ENCODE measurements around the gene EVC2. TPM values are rescaled to one million over a fixed set of nuclear protein-coding genes. Genes with fewer than 3 reads are reported as not detected.
A peak's percentile ranks its signal among the peaks of the same experiment; 100 is the strongest.

Gene EVC2, protein sequence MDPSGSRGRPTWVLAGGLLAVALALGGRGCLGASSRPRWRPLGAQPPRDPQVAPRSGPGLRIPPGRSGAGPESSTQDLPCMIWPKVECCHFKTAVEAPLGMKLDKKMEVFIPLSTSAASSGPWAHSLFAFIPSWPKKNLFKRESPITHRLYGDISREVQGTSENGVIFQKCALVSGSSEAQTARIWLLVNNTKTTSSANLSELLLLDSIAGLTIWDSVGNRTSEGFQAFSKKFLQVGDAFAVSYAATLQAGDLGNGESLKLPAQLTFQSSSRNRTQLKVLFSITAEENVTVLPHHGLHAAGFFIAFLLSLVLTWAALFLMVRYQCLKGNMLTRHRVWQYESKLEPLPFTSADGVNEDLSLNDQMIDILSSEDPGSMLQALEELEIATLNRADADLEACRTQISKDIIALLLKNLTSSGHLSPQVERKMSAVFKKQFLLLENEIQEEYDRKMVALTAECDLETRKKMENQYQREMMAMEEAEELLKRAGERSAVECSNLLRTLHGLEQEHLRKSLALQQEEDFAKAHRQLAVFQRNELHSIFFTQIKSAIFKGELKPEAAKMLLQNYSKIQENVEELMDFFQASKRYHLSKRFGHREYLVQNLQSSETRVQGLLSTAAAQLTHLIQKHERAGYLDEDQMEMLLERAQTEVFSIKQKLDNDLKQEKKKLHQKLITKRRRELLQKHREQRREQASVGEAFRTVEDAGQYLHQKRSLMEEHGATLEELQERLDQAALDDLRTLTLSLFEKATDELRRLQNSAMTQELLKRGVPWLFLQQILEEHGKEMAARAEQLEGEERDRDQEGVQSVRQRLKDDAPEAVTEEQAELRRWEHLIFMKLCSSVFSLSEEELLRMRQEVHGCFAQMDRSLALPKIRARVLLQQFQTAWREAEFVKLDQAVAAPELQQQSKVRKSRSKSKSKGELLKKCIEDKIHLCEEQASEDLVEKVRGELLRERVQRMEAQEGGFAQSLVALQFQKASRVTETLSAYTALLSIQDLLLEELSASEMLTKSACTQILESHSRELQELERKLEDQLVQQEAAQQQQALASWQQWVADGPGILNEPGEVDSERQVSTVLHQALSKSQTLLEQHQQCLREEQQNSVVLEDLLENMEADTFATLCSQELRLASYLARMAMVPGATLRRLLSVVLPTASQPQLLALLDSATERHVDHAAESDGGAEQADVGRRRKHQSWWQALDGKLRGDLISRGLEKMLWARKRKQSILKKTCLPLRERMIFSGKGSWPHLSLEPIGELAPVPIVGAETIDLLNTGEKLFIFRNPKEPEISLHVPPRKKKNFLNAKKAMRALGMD
- total RNA-seq, result 10 to 100 TPM in 2 of 4 donors, 1 to 10 TPM in 2; 8.0 to 15.1 (median 11.5) TPM

DNA sequence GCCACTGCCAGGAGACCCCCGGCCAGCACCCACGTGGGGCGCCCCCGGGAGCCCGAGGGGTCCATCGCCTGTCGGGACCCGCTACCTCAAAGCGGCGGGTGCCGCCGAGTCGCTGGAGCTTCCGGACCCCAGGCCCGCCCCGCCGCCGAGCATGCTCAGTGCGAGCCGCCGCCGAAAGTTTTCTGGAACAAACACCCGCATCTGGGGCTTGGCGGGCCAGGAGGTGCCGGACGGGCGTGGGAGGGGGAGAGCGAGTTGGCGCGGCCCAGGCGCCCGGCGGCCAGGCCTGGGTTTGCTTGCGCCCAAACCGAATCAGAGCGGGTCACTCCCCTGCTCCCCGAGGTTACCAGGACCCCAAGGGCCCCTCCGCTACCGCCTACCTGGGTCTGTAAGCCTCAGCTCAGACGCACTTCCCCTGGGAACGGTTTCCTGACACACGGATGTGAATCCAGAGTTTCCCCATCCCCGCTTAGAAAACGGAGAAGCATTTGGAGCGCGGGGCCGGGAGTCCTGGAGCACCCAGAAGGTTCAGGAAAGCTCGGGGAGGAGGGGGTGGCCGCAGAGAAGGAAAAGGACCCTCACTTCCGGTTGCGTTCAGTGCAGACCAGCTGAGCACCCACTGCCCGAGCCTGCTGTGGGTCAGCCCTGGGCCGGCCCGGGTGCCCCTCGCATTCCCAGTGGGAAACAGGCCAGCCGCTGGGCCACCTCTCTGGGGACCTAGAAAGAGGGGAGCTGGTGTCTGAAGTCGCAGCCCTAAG lies at the start of gene EVC2:
Gene EVC2, minus strand, starts transcription at position 111 of the 758 bp plus-strand sequence. Its CDS starts 46 bp downstream, at position 65.
- peak within 1 kb of the TSS; percentile 46 for H3K4me3 ChIP-seq (ENCODE audit: low read depth, poor library complexity, severe bottlenecking)
- peak in 1 of 2 donors; percentile 96 for DNase-seq (ENCODE audit: low spot score in 2 of 2)
- TF ChIP-seq POLR2A (IDR thresholded peaks at IDR 0.05), result no peak
- TF ChIP-seq, protein P1, sequence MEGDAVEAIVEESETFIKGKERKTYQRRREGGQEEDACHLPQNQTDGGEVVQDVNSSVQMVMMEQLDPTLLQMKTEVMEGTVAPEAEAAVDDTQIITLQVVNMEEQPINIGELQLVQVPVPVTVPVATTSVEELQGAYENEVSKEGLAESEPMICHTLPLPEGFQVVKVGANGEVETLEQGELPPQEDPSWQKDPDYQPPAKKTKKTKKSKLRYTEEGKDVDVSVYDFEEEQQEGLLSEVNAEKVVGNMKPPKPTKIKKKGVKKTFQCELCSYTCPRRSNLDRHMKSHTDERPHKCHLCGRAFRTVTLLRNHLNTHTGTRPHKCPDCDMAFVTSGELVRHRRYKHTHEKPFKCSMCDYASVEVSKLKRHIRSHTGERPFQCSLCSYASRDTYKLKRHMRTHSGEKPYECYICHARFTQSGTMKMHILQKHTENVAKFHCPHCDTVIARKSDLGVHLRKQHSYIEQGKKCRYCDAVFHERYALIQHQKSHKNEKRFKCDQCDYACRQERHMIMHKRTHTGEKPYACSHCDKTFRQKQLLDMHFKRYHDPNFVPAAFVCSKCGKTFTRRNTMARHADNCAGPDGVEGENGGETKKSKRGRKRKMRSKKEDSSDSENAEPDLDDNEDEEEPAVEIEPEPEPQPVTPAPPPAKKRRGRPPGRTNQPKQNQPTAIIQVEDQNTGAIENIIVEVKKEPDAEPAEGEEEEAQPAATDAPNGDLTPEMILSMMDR (IDR thresholded peaks at IDR 0.05), result no peak
- WGBS, 2 donors, result 10 to 20% methylated on average over 31 to 32 of the region's 57 CpGs
- intact Hi-C loops (cut with DNase I; ENCODE audit: low total_unique reads), result no loop called here

- WGBS, 2 donors, result 91 to 95% methylated on average over 10 of the region's 10 CpGs
- intact Hi-C loops (cut with DNase I; ENCODE audit: low total_unique reads), result no loop called here
- H3K4me3 ChIP-seq (ENCODE audit: low read depth, poor library complexity, severe bottlenecking), result no peak overlapping the region
- DNase-seq (ENCODE audit: low spot score in 2 of 2), result peak in 1 of 2 donors; percentile 63
- TF ChIP-seq, protein P1 (IDR thresholded peaks at IDR 0.05), result no peak
- TF ChIP-seq POLR2A (IDR thresholded peaks at IDR 0.05), result no peak
These were observed 49.6 kb upstream of the EVC2 start for GRCh38 chr4:5757954-5758353.

DNA sequence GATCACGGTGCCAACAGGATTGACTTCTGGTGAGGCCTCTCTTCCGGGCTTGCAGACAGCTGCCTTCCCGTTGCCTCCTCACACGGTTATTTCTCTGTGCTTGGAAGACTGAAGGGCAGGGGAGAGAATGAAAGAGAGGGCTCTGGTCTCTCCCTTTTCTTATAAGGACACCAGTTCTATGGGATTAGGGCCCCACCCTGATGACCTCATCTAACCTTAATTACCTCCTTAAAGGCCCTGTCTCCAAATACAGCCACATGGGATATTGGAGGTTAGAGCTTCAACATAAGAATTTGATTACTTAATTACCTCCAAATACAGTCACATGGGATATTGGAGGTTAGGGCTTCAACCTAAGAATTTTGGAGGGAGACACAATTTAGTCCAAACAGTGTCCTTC lies 49.2 kb upstream of the EVC2 start:
- H3K4me3 ChIP-seq (ENCODE audit: low read depth, poor library complexity, severe bottlenecking), result no peak overlapping the region
- no peak for DNase-seq (ENCODE audit: low spot score in 2 of 2)
- intact Hi-C loops (cut with DNase I; ENCODE audit: low total_unique reads), result no loop called here
- TF ChIP-seq, protein P1 (IDR thresholded peaks at IDR 0.05), result no peak
- no peak for TF ChIP-seq POLR2A (IDR thresholded peaks at IDR 0.05)
- 92 to 95% methylated on average over 4 of the region's 4 CpGs for WGBS, 2 donors

DNA sequence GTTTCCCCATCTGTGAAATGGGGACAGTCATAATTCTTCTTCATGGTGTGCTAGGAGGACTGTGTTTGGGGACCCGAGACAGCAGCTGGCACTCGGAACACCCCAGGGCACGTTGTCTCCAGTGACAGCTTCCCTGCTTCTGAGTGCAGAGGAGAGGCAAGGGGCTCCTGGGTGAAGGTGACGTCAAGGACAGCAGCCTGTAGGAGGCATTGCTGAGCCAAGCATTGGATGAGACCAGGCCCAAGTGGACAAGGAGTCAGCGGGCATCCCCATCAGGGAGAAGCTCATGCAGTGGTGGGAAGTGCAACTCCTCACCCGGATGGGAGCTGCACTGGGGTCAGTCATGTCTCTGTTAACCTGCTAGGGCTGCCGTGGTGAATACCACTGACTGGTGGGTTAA lies 48.7 kb upstream of the EVC2 start:
- DNase-seq (ENCODE audit: low spot score in 2 of 2), result peak in 1 of 2 donors; percentile 39
- TF ChIP-seq, protein P1 (IDR thresholded peaks at IDR 0.05), result no peak
- TF ChIP-seq POLR2A (IDR thresholded peaks at IDR 0.05), result no peak
- no peak overlapping the region for H3K4me3 ChIP-seq (ENCODE audit: low read depth, poor library complexity, severe bottlenecking)
- WGBS, 2 donors, result 95 to 97% methylated on average over 7 of the region's 7 CpGs
- intact Hi-C loops (cut with DNase I; ENCODE audit: low total_unique reads), result no loop called here

DNA sequence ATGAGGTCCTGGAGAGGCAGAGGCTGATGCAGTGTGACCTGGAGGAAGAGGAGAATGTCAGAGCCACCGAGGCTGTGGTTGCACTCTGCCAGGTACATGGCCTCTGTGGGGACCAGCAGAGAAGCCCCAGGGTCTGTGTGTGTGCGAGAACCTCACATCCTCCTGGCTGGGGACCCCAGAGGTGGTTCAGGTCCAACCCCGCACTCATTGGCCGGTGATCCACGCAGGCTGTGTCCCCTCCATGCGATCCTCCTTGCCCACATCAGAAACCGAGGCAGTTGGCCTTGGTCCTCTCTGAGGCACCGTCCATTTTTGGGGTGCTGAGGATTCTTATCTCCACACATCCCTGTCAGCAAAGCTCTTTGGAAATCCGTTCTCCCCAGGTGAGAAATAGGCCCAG lies 47.9 kb upstream of the EVC2 start:
- DNase-seq (ENCODE audit: low spot score in 2 of 2), result peak in 1 of 2 donors; percentile 50
- TF ChIP-seq POLR2A (IDR thresholded peaks at IDR 0.05), result no peak
- TF ChIP-seq, protein P1 (IDR thresholded peaks at IDR 0.05), result no peak
- intact Hi-C loops (cut with DNase I; ENCODE audit: low total_unique reads), result no loop called here
- H3K4me3 ChIP-seq (ENCODE audit: low read depth, poor library complexity, severe bottlenecking), result no peak overlapping the region
- 96 to 99% methylated on average over 5 to 9 of the region's 9 CpGs for WGBS, 2 donors

Measured in lower leg skin (tissue), 4 donors.